Adrenal gland (tissue), 12 donors: ENCODE results near the gene IKZF5. TPM values are rescaled to one million over a fixed set of nuclear protein-coding genes. Genes with fewer than 3 reads are reported as not detected.

Experiments
- DNase-seq, 7 donors: peaks; one replicate each; pipeline ENCODE4 v3.0.0-alpha.2; 2019 to 2020
- H3K27ac ChIP-seq, 5 donors: fragments of 200-600 bp; sonication (generic) in 4 of 5; 1 replicate in 3 of 5; 2 replicates in 2 of 5; pipeline versions ENCODE4 v1.5.1 to v1.8.0; 2016 to 2020; ENCODE audit warnings: mild to moderate bottlenecking in 1 of 5
- H3K27me3 ChIP-seq: fragments of 200-600 bp; 2 replicates; pipeline ENCODE4 v1.8.0; 2021
- H3K36me3 ChIP-seq, 2 donors: fragments of 200-600 bp; replicated peaks in 1 of 2; 1 replicate in 1 of 2; 2 replicates in 1 of 2; pipeline versions ENCODE4 v1.5.1 to v1.8.0; 2018 to 2022
- H3K4me1 ChIP-seq, 2 donors: fragments of 200-600 bp; replicated peaks in 1 of 2; 1 replicate in 1 of 2; 2 replicates in 1 of 2; pipeline versions ENCODE4 v1.5.1 to v1.8.0; 2018 to 2021
- H3K4me3 ChIP-seq, 4 donors: fragments of 200-600 bp; sonication (generic) in 3 of 4; one replicate each; pipeline ENCODE4 v1.5.1; 2016 to 2018
- H3K9me3 ChIP-seq, 3 donors: fragments of 200-600 bp; sonication (generic) in 1 of 3; replicated peaks in 1 of 3; 1 replicate in 2 of 3; 2 replicates in 1 of 3; pipeline versions ENCODE4 v1.5.1 to v1.8.0; 2016 to 2021
- CTCF ChIP-seq, 6 experiments: fragments of 450-650 bp in 4 of 6; fragments of 200-600 bp in 2 of 6; sonication (generic) in 1 of 6; IDR thresholded peaks; 1 replicate in 5 of 6; 2 replicates in 1 of 6; pipeline versions ENCODE4 v1.5.1 to v1.8.0; 2016 to 2021; ENCODE audit warnings: antibody characterized with exemption in 6 of 6, mild to moderate bottlenecking in 2 of 6, moderate library complexity in 1 of 6
- POLR2A ChIP-seq, 2 donors: fragments of 450-650 bp; IDR thresholded peaks; one replicate each; pipeline ENCODE4 v1.6.1; 2017; ENCODE audit warnings: antibody characterized with exemption in 2 of 2, mild to moderate bottlenecking in 2 of 2, moderate library complexity in 1 of 2
- WGBS, 4 donors: extraction: QIAGEN DNeasy Blood & Tissue Kit in 2 of 4; methylation state at CpG; one replicate each; pipeline versions ENCODE4 v1.1.5 to v1.1.7; 2013 to 2017; 5-methylcytosine and 5-hydroxymethylcytosine counted together
- intact Hi-C, 2 donors: fragments of 100-400 bp; cut with DNase I; formaldehyde crosslinking; loops; one replicate each; pipeline versions ENCODE4 v1.14.1 to v1.15.0; 2022 to 2023
- polyA plus RNA-seq, 3 donors: library from polyadenylated mRNA; stranded (reverse); fragments of 200-250 nt in 2 of 3; fragments of 350-450 nt in 1 of 3; fragmentation: Illumina TruSeq in 1 of 3; extraction: RNeasy Lipid Tissue Mini Kit (QIAGEN cat#74804) in 1 of 3; gene quantifications; one replicate each; pipeline ENCODE4 v1.2.3, GENCODE V29; 2013 to 2014
- total RNA-seq, 9 donors: library from RNA; depleted of rRNA in 4 of 9; stranded (reverse); fragments of >200 nt in 4 of 9; fragments of 120-200 nt in 1 of 9; fragmentation: NEBNext Ultra II Directional in 1 of 9; extraction: Animal tissue kit (Norgen Biotek cat#: 25700) in 1 of 9; gene quantifications; one replicate each; pipeline versions ENCODE4 v1.1.0 to v1.2.4, GENCODE V29; 2013 to 2023
- donor health status: healthy with polysubstance abuse.
- donor health status: Bipolar disorder and iron deficiency.
- donor health status: DM: yes; HTN: yes; CAD: no.
- donor health status: DM: no; HTN: no; CAD: no.
- donor health status: DM: no; HTN: no; CAD: no.
- donor health status: DM: yes; HTN: yes; CAD: no.

Gene IKZF5
- total and polyA plus RNA-seq, 12 donors: 3.3 to 20.0 (median 12.0) TPM

DNA sequence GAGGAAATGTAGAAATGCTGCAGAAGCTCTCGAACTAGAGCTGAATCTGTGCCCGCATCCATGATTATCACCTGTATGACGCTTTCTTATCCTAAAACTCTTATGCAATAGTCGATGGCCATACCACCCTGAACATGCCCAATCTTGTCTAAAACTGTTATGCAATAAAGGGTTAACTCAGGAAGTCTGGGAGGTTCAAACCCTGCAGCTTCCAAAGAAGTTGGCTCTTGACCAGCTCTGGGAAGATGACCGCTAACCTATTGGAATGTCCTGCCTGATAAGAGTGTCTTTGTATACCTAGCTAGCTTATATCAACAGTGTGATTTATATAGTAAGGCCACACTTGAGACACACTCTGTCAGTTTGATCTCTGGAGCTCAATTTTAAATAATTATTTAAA, 51.1 kb downstream of the IKZF5 start:
- DNase-seq: no peak
- no peaks in the 10 kb centered on the region for H3K27me3 ChIP-seq
- 79 to 89% (median 84%) methylated on average over 5 of the region's 5 CpGs for WGBS, 4 donors
- H3K36me3 ChIP-seq: no peaks in the 10 kb centered on the region
- TF ChIP-seq CTCF (IDR thresholded peaks at IDR 0.05) (no peak), POLR2A (IDR thresholded peaks at IDR 0.05) (no peak)
- H3K4me3 ChIP-seq: no peak overlapping the region
- intact Hi-C loops: no loop called here
- peaks cover 0 to 14% of the 10 kb centered on the region in 2 donors for H3K4me1 ChIP-seq
- no peak overlapping the region for H3K27ac ChIP-seq
- no peaks in the 10 kb centered on the region for H3K9me3 ChIP-seq

- H3K36me3 ChIP-seq: no peaks in the 10 kb centered on the region
- WGBS, 4 donors: 96 to 100% (median 100%) methylated on average over 1 of the region's 1 CpG
- no peak for DNase-seq
- TF ChIP-seq POLR2A (IDR thresholded peaks at IDR 0.05) (no peak), CTCF (IDR thresholded peaks at IDR 0.05) (no peak)
- intact Hi-C loops: no loop called here
- no peak overlapping the region for H3K27ac ChIP-seq
- peaks cover 0 to 18% of the 10 kb centered on the region in 2 donors for H3K4me1 ChIP-seq
- H3K4me3 ChIP-seq: no peak overlapping the region
- no peaks in the 10 kb centered on the region for H3K9me3 ChIP-seq
- no peaks in the 10 kb centered on the region for H3K27me3 ChIP-seq
Observed at GRCh38 chr10:122955892-122956291, 52.7 kb downstream of the IKZF5 start.

- H3K9me3 ChIP-seq: no peaks in the 10 kb centered on the region
- peak overlapping the region in 1 of 5 donors; percentile 42 for H3K27ac ChIP-seq
- H3K4me1 ChIP-seq: peaks cover 0 to 18% of the 10 kb centered on the region in 2 donors
- H3K36me3 ChIP-seq: no peaks in the 10 kb centered on the region
- TF ChIP-seq POLR2A (IDR thresholded peaks at IDR 0.05): no peak
- TF ChIP-seq CTCF (IDR thresholded peaks at IDR 0.05): no peak
- DNase-seq: peak in 3 of 7 donors; percentile 13 to 55 (median 26)
- intact Hi-C loops: no loop called here
- 62 to 71% (median 68%) methylated on average over 13 of the region's 13 CpGs for WGBS, 4 donors
- peak overlapping the region in 1 of 4 donors; percentile 78 for H3K4me3 ChIP-seq
- H3K27me3 ChIP-seq: no peaks in the 10 kb centered on the region
Observed at GRCh38 chr10:122954731-122955050, 53.9 kb downstream of the IKZF5 start.

DNA sequence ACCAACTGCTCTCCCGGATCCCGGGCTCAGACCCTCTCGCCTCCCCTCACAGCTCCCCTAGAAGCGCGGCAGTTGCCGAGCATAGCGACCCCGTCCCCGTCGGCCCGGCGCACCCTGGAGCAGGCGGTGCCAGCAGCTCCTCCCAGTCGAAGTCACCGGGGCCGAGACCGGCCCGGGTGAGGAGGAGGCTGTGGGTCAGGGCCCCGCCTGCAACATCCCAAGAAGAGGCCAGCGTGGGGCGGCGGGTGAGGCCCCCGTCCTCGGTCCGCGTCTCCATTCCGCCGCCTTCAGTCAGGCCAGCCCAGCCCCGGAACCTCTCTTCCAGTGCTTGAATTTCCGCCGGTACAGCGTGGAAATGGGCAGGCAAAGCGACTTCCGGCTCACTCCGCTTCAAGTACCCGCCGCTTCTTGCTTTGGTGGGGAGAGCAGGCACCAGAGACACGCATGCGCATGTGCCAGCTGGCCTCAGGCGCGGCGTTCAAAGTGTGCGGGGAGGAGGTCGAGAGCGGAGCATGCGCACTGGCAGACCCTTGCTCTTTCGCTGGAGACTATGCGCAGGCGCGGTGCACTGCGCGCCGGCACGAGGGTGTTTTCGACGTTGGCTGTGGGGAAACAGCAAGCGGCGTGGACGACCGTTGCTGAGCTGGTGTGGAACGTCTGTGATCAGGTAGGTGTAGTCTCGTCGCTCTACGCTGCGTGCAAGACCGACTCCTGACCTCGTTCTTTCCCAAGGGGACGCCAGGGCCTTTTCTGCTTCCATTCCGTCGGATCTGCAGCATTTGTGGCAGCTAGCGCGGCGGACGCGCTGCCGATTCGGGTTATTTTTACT, 54.5 kb downstream of the IKZF5 start, which contains the start of gene C10orf88:
Gene C10orf88 (minus strand): TSS at position 326 of the 829 bp plus-strand sequence. CDS start 49 bp downstream, at position 277.
- WGBS, 4 donors: 4 to 18% (median 7%) methylated on average over 25 to 77 of the region's 77 CpGs
- Histone ChIP-seq H3K9me3 (no peaks in the 10 kb centered on the region), H3K36me3 (no peaks in the 10 kb centered on the region), H3K4me3 (peak within 1 kb of the TSS; percentile 62 to 87 (median 82)), H3K27ac (peak within 1 kb of the TSS in 4 of 5 donors; percentile 53 to 85 (median 63)), H3K4me1 (peaks cover 0 to 18% of the 10 kb centered on the region in 2 donors), H3K27me3 (no peaks in the 10 kb centered on the region)
- intact Hi-C loops: no loop called here
- peak; percentile 96 to 99 (median 98) for DNase-seq
- TF ChIP-seq POLR2A (IDR thresholded peaks at IDR 0.05): peak; percentile 43 to 49
- TF ChIP-seq CTCF (IDR thresholded peaks at IDR 0.05): no peak
